ENCODE data around the gene KRTAP2-1. TPM values are rescaled to one million over a fixed set of nuclear protein-coding genes. Genes with fewer than 3 reads are reported as not detected.
"Not testable (repeated sequence)": the region's sequence is repeated elsewhere in the genome, so short reads cannot be mapped to it uniquely, and the experiment has no call there.

The KRTAP2-1 gene, protein sequence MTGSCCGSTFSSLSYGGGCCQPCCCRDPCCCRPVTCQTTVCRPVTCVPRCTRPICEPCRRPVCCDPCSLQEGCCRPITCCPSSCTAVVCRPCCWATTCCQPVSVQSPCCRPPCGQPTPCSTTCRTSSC
- total RNA-seq = not detected

DNA sequence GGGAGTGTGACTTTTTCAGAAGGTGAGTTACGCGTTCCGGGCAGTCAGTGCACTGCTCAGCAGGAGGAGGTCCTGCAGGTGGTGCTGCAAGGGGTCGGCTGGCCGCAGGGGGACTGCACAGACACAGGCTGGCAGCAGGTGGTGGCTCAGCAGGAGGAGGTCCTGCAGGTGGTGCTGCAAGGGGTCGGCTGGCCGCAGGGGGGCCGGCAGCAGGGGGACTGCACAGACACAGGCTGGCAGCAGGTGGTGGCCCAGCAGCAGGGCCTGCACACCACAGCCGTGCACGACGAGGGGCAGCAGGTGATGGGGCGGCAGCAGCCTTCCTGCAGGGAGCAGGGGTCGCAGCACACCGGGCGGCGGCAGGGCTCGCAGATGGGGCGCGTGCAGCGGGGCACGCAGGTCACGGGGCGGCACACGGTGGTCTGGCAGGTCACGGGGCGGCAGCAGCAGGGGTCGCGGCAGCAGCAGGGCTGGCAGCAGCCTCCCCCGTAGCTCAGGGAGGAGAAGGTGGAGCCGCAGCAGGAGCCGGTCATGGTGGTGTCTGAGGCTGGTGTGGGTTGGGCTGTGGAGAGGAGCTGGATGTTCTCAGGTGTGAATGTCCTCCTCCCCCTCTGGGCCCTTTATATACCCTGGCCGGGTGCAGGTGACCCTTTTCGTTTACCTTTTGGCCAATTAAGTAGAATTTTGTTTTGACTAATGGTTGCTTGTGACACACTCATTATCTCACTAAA is at the start of gene KRTAP2-1:
KRTAP2-1 (minus strand) TSS at position 582 of the 731 bp plus-strand sequence; CDS start at position 533, 49 bp downstream.
- H3K27me3 Mint-ChIP-seq; H3K4me1 Mint-ChIP-seq; H3K9me3 Mint-ChIP-seq; ATAC-seq (ENCODE audit: low read depth); DNase-seq; H3K4me3 Mint-ChIP-seq; H3K36me3 Mint-ChIP-seq; H3K27ac Mint-ChIP-seq; POLR2A ChIA-PET: not testable (repeated sequence)

DNA sequence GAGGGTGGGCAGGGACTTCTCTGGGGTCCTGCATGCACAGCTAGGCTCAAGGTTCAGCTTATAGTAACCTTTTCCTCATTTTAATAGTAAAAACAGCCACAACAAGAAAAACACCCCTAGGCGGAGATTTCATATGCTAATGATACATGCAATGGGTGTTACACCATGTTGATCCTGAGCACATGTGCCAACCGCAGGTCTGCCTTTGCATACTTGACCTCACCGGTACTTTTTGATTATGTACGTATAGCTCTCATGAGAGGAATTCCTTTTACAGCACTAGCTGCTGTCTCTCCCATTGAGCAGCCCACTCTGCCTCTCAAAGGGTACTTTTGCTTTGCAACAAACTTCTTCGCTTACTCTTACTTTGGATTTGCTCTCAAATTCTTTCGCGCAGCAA is 48.9 kb upstream of the KRTAP2-1 start:
- Mint-ChIP-seq H3K9me3 (no peaks in the 10 kb centered on the region), H3K4me1 (peaks cover 1% of the 10 kb centered on the region), H3K4me3 (no peak overlapping the region), H3K27me3 (peaks cover 11% of the 10 kb centered on the region), H3K36me3 (no peaks in the 10 kb centered on the region), H3K27ac (no peak overlapping the region)
- POLR2A ChIA-PET = no interaction called here
- ATAC-seq (ENCODE audit: low read depth) = no peak
- DNase-seq = no peak

DNA sequence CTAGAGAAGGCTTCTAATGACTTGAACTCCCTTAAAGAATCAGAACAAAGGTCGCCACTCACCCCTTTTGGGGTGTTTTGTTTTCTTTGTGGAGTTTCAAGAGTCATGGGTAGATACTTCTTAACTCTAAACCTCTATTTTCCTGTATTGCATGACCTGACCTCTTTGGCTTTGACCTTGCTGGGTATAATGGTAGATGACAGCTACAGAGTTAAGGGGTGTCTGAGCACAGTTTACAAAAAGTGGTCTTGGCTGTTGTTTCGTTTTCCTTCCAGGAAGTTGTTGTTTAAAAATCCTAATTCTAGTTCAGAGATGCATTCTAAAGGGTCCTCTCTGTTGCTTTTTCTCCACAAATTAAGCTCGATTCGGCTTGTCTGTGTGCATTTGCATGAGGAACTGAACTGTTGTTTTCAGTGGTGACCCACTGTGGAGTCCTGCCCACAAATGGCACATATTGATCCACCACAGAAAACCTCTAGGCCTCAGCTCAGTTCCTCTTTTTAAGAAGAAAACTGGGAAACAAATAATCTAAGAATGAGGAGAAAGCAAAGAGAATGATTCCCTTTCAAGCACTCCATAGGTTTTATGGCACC is 41.7 kb upstream of the KRTAP2-1 start:
- ATAC-seq (ENCODE audit: low read depth); H3K27me3 Mint-ChIP-seq; DNase-seq; H3K4me1 Mint-ChIP-seq; H3K36me3 Mint-ChIP-seq; H3K9me3 Mint-ChIP-seq; H3K4me3 Mint-ChIP-seq; POLR2A ChIA-PET; H3K27ac Mint-ChIP-seq: not testable (repeated sequence)

DNA sequence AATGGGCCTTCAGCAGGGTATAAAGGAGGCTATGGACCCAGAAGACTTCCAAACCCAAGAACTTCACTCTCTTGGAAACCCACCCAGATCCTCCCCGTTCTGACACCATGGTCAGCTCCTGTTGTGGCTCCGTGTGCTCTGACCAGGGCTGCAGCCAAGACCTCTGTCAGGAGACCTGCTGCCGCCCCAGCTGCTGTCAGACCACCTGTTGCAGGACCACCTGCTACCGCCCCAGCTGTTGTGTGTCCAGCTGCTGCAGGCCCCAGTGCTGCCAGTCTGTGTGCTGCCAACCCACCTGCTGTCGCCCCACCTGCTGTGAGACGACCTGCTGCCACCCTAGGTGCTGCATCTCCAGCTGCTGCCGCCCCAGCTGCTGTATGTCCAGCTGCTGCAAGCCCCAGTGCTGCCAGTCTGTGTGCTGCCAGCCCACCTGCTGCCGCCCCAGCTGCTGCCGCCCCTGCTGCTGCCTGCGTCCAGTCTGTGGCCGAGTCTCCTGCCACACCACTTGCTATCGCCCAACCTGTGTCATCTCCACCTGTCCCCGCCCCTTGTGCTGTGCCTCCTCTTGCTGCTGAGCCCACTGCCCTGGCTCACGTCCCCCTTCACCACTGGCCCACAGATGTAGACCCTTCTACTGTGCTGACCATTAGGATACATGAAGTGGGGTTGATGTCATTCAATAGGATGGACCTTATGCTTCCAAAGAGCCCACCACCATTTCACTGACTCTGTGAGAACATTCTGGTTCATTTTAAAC is 37.2 kb upstream of the KRTAP2-1 start, which contains the start of gene KRTAP4-7:
KRTAP4-7 (plus strand) TSS at position 51 of the 757 bp plus-strand sequence; CDS start at position 108, 57 bp downstream.
- H3K27me3 Mint-ChIP-seq; H3K4me3 Mint-ChIP-seq; H3K4me1 Mint-ChIP-seq; DNase-seq; H3K9me3 Mint-ChIP-seq; POLR2A ChIA-PET; ATAC-seq (ENCODE audit: low read depth); H3K36me3 Mint-ChIP-seq; H3K27ac Mint-ChIP-seq: not testable (repeated sequence)

DNA sequence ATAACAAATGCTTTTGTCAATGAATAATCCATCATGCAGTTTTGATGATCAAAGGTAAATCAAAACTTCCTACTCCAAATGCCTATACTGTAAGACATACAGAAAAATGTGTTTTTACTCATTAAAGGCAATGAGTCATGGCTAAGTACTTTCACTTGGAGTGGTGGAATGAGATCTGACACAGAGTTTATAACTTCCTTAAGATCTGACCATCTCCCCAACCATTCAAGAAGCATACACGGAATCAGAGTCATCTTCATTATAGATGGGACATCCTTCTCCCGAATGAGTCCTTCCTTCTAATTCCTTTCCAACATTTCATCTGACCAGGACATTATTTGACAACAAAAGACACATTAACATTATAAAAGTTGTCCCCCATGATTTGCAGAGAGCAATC is 36.3 kb upstream of the KRTAP2-1 start:
- H3K4me3 Mint-ChIP-seq; H3K9me3 Mint-ChIP-seq; H3K4me1 Mint-ChIP-seq; H3K27me3 Mint-ChIP-seq; POLR2A ChIA-PET; H3K27ac Mint-ChIP-seq; H3K36me3 Mint-ChIP-seq; DNase-seq; ATAC-seq (ENCODE audit: low read depth): not testable (repeated sequence)

DNA sequence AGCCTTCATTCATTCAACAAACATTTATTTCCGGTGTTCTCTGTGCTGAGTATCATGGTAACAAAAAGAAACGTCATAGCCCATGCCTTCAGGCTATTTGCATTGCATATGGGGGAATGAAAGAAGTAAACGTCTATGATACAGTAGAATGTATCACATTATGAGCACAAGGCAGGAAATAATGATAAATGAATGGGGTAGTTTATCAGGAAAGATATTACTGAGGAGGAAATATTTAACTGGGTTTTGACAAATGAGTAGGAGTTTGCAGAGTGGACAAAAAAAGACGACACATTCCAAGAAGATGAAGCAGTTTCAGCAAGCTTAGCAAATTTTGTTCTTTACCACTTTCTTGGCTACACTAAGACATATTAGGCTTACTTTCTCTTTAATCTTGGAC is 35.5 kb upstream of the KRTAP2-1 start:
- POLR2A ChIA-PET = no interaction called here
- no peak for ATAC-seq (ENCODE audit: low read depth)
- H3K36me3 Mint-ChIP-seq = no peaks in the 10 kb centered on the region

DNA sequence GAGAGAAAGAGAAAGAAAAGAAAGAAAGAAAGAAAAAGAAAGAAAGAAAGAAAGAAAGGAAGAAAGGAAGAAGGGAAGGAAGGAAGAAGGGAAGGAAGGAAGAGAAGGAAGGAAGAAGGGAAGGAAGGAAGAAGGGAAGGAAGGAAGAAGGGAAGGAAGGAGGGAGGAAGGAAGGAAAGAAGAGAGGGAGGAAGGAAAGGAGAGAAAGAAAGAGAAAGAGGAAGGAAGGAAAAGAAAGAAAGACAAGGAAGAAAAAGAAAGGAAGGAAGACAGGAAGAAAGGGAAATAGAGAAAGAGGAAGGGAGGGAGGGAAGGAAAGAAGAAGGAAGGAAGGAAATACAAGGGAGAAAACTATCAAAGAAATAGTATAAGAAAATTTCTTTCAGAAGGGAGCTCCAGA is 29.7 kb upstream of the KRTAP2-1 start:
- Mint-ChIP-seq H3K36me3 (no peaks in the 10 kb centered on the region), H3K27ac (no peak overlapping the region), H3K27me3 (peaks cover 16% of the 10 kb centered on the region), H3K4me3 (no peak overlapping the region), H3K4me1 (no peaks in the 10 kb centered on the region), H3K9me3 (no peaks in the 10 kb centered on the region)
- no peak for DNase-seq
- POLR2A ChIA-PET = no interaction called here
- ATAC-seq (ENCODE audit: low read depth) = no peak

More for the DNA sequence above, 35.5 kb upstream of the KRTAP2-1 start:
- Mint-ChIP-seq H3K27me3 (no peaks in the 10 kb centered on the region), H3K4me3 (no peak overlapping the region), H3K27ac (no peak overlapping the region), H3K9me3 (peaks cover 3% of the 10 kb centered on the region), H3K4me1 (no peaks in the 10 kb centered on the region)
- DNase-seq = no peak

DNA sequence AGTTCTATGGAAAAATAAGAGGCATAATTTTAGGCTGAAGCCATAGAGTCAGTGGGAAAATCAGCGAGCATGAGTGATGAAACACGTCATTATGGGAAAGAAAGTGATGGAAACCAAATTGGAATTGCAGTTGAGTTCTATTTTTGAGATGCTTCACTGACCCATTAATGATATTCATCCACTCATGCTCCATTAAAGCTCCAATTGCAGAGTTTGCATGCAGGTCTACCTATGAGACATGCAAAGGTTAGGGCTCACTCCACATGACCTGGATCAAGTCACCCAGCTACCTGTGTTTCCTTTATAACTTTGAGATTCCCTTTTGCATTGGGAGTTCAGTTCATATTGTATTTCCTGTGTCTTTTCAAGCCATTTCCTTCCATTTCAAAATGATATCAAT is 26.6 kb upstream of the KRTAP2-1 start:
- DNase-seq (no peak), ATAC-seq (ENCODE audit: low read depth) (no peak)
- no peaks in the 10 kb centered on the region for H3K36me3 Mint-ChIP-seq
- peaks cover 2% of the 10 kb centered on the region for H3K4me1 Mint-ChIP-seq
- H3K4me3 Mint-ChIP-seq = no peak overlapping the region
- H3K27ac Mint-ChIP-seq = no peak overlapping the region
- H3K27me3 Mint-ChIP-seq = peaks cover 16% of the 10 kb centered on the region
- H3K9me3 Mint-ChIP-seq = no peaks in the 10 kb centered on the region
- POLR2A ChIA-PET = no interaction called here

DNA sequence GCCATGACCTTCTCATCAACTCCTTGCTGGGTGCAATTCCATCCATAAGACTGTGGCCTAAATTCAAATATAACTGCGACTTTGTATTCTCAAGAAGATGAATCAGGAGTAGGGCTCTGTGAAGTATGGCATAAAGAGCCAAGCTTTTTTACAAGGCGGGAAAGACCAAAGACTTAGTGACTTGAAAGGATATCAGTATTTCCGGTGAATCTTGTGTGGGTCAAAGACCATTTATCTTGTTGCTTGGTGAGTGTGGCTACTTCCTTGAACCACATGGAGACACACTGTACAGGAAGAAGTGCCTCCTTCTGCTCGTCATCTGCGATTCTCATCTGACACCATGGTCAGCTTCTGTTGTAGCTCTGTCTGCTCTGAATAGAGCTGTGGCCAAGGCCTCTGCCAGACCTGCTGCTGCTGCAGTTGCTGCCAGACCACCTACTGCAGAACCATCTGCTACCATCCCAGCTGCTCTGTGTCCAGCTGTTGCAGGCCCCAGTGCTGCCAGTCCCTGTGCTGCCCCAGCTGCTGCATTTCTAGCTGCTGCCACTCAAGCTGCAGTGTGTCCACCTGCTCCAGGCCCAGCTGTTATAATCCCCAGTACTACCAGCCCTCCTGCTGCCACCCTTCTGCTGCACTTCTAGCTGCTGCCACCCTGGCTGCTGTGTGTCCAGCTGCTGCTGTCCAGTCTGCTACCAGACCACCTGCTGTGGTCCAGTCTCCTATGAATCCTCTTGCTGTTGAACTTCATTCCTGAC is 24.7 kb upstream of the KRTAP2-1 start:
- H3K4me3 Mint-ChIP-seq = no peak overlapping the region
- no peaks in the 10 kb centered on the region for H3K36me3 Mint-ChIP-seq
- POLR2A ChIA-PET = no interaction called here
- ATAC-seq (ENCODE audit: low read depth) = no peak
- DNase-seq = no peak
- peaks cover 15% of the 10 kb centered on the region for H3K27me3 Mint-ChIP-seq
- H3K9me3 Mint-ChIP-seq = no peaks in the 10 kb centered on the region
- no peak overlapping the region for H3K27ac Mint-ChIP-seq
- H3K4me1 Mint-ChIP-seq = peaks cover 2% of the 10 kb centered on the region

DNA sequence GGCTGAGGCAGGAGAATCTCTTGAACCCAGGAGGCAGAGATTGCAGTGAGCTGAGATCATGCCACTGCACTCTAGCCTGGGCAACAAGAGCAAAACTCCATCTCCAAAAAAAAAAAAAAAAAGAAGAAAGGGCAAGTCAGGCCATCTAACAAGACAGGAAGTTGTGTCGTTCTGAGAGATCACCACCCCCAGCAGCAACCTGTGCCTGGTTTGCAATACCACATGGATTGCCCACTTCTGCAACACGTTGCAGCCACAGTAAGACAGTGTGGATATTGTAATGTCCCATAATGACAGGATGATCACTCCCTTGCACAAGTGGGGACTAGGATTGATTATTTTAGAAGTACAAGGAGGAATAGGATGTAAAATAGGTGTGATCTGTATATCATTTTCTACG is 21.9 kb upstream of the KRTAP2-1 start:
- DNase-seq (no peak), ATAC-seq (ENCODE audit: low read depth) (no peak)
- Mint-ChIP-seq H3K36me3 (no peaks in the 10 kb centered on the region), H3K27ac (no peak overlapping the region), H3K4me3 (no peak overlapping the region), H3K4me1 (peaks cover 5% of the 10 kb centered on the region), H3K27me3 (no peaks in the 10 kb centered on the region), H3K9me3 (no peaks in the 10 kb centered on the region)
- POLR2A ChIA-PET = no interaction called here

DNA sequence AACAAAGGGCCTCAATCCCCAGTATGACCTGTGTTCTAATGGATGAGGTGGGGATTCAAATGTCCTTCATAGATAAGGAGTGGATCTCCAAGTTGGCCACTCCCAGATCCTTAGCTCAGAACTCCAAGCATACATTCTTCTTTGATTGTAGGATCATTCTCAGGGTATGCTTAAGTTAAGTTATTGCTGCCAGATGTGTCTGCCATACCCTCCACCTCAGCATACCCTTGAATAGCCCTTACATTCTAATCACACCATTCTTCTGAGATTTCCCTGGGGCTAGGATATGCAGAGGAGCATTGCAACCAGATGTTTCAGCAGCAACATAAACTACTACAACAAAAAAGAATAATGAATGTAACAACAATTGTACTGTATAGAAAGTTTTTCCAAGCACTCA is 20.2 kb upstream of the KRTAP2-1 start:
- Mint-ChIP-seq H3K27ac (no peak overlapping the region), H3K4me3 (no peak overlapping the region), H3K9me3 (no peaks in the 10 kb centered on the region), H3K36me3 (no peaks in the 10 kb centered on the region), H3K27me3 (no peaks in the 10 kb centered on the region), H3K4me1 (peaks cover 5% of the 10 kb centered on the region)
- ATAC-seq (ENCODE audit: low read depth) = no peak
- POLR2A ChIA-PET = no interaction called here
- no peak for DNase-seq

DNA sequence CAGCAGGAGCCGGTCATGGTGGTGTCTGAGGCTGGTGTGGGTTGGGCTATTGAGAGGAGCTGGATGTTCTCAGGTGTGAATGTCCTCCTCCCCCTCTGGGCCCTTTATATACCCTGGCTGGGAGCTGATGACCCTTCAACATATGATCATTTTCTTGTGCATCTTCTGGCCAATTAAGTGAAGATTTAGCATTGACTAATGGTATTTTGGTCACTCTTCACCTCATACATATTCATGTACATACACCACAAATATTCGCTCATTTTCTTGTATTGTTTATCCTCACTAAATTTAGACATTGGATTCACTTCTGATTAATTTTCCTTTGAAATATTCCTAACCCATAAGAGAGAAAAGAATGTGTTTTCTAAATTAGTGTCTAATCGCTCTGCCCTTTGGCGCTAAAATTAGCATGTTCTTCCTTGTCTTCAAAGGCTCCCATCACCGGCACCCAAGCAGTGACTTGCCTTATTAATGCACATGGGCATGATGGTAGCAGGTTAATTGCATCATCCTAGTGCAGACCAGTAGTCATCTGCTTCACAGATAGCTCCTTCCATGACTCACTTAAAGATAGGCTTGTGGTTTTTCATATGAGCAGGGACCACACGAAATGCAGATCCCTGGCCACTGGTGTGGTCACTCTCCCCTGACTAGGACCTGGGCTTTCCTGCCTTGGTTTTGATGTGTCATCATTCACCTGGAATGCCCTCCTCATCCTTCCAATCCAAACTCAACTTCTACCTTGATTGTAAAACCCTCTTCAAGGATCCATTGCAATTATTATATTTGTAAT is 18.9 kb upstream of the KRTAP2-1 start, which contains the start of gene KRTAP2-4:
KRTAP2-4 (minus strand) TSS at position 51 of the 796 bp plus-strand sequence; CDS start at position 17, 34 bp downstream.
- no peaks in the 10 kb centered on the region for H3K9me3 Mint-ChIP-seq
- H3K4me1 Mint-ChIP-seq = peaks cover 5% of the 10 kb centered on the region
- H3K36me3 Mint-ChIP-seq = no peaks in the 10 kb centered on the region
- H3K27ac Mint-ChIP-seq = no peak within 1 kb of the TSS
- no peak within 1 kb of the TSS for H3K4me3 Mint-ChIP-seq
- DNase-seq (no peak), ATAC-seq (ENCODE audit: low read depth) (no peak)
- H3K27me3 Mint-ChIP-seq = peaks cover 4% of the 10 kb centered on the region
- POLR2A ChIA-PET = no interaction called here

Measured in activated naive CD8-positive, alpha-beta T cell treated with anti-CD3 and anti-CD28 coated beads, Interleukin-2, amount 10 ng/mL, durations not matched to agents 7 days and 5 days (primary cell).